Neural progenitor cell (in vitro differentiated cells): ENCODE results near the gene UBR3.

Source experiments
- CTCF ChIP-seq: fragments of 200-600 bp; sonication (generic); IDR thresholded peaks from 2 replicates; pipeline ENCODE4 v1.5.1; 2017; ENCODE audit warnings: antibody characterized with exemption, mild to moderate bottlenecking
- EZH2 ChIP-seq: fragments of 200-600 bp; sonication (generic); IDR thresholded peaks from 2 replicates; pipeline ENCODE4 v1.6.1; 2017; ENCODE audit warnings: antibody characterized with exemption, mild to moderate bottlenecking, moderate library complexity
- EZH2phosphoT487 ChIP-seq: fragments of 200-600 bp; sonication (generic); IDR thresholded peaks from 2 replicates; pipeline ENCODE4 v1.6.1; 2017; ENCODE audit warnings: antibody characterized with exemption

- TF ChIP-seq CTCF (no peak), EZH2phosphoT487 (no peak), EZH2 (no peak)
These were observed 65.7 kb downstream of the UBR3 start for GRCh38 chr2:169892951-169893350.
